GM19463 (cell line): ENCODE data around the gene ADAT3.
A peak's percentile ranks its signal among the peaks of the same experiment; 100 is the strongest.

Experiments
- ATAC-seq: cut with Tn5 transposase; IDR thresholded peaks from one replicate; pipeline ENCODE4 v1.9.1; 2021; ENCODE audit warnings: mild to moderate bottlenecking, moderate library complexity; ENCODE audit not compliant: unreplicated experiment

ADAT3 gene

DNA sequence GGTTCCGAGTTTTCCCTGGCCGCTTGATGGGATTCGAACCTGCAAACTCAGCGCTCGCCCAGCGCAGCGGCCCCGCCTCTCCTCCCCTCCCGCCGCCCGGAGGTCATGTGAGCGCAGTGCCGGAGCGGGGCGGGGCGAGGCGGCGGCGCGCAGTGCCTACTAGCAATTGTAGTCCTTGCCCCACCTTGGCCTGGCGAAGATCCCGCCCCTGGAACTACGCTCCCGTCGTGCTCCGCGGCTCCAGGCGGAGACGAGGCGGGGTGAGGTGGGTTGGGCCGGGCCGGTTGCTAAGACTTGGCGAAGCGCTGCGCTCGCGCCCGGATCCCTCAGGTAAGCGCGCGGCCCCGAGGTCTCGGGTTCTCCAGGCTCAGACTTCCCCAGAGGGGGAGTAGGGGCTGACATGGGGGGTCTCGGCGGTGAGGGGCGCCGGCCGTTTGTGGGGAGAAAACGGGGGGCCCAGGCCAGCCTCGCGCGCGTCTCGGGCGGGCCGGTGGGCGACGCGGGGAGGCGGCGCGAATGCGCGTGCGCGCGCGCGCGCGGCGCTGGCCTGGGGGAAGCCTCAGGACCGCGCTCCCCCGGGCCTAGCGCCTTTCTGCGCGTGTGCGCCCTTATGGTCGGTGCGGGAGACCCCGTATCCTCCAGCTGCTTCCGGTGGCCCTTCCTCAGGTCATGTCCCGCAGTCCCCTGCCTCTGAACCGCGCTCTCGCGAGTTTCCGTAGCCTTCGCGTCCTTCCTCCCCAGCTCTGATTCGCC is at the start of gene ADAT3, which contains the start of gene SCAMP4:
Gene ADAT3 (plus strand): TSS at position 290 of the 753 bp plus-strand sequence. CDS start 6,649 bp downstream, outside the sequence.
Gene SCAMP4 (plus strand): TSS at position 290 of the 753 bp plus-strand sequence. CDS start 9,621 bp downstream, outside the sequence.
- peak; percentile 85 for ATAC-seq

GRCh38 chr19:1855828-1856255 is 49.4 kb upstream of the ADAT3 start:
- no peak for ATAC-seq

DNA sequence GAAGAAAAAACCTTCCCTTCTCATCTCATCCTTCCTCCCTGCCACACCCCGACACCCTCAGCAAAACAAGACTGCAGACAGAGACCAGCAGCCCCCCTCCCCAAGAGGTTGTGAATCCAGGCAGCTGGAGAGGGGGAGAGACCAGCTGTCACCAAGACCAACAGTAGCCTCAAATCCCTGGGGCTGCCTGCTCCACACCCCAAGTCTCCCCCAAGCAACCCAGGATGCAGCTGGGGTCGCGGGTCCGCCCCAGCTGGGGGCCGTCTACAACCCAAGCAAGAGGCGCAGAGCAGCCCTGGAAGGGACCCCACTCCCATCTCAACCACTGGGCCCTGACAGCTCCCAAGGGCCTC is 48.9 kb upstream of the ADAT3 start:
- ATAC-seq = no peak

- no peak for ATAC-seq
Measured at GRCh38 chr19:1856698-1857603, 48.2 kb upstream of the ADAT3 start.

- no peak for ATAC-seq
Measured at GRCh38 chr19:1857648-1858326, 47.4 kb upstream of the ADAT3 start.

DNA sequence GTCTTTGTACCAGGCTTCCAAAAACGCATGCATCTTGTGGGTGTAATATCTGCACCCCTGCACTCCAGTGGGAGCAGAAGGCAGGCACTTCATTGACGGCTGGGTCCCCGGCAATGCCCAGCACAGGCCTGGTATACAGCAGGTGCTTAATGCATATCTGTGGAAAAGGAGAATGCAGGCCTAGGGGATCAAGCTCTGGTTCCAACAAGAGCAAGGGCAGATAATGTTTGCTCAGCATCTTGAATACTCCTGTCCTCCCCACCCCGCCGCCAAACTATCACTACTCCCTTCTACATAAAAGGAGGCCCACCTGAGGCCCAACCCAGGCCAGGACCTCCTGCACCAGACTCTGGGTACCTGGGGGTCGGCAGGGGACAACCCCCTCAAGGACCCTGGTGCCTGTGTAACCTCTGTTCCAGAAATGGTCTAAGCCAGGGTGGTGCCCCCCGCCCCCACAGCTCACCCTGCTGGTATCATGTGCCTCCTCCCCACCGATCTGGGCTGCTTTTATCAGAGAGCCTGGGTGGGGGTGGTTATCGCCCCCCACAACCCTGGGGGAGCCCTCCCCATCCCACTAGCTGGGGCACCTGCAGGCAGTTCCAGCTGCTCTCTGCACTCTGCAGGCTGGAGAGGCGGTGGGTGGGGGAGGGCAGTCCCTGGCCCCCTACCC is 46.7 kb upstream of the ADAT3 start:
- ATAC-seq = no peak

GRCh38 chr19:1859331-1859781 is 45.8 kb upstream of the ADAT3 start:
- ATAC-seq = no peak

- no peak for ATAC-seq
Measured at GRCh38 chr19:1860042-1860775, 45.0 kb upstream of the ADAT3 start.

DNA sequence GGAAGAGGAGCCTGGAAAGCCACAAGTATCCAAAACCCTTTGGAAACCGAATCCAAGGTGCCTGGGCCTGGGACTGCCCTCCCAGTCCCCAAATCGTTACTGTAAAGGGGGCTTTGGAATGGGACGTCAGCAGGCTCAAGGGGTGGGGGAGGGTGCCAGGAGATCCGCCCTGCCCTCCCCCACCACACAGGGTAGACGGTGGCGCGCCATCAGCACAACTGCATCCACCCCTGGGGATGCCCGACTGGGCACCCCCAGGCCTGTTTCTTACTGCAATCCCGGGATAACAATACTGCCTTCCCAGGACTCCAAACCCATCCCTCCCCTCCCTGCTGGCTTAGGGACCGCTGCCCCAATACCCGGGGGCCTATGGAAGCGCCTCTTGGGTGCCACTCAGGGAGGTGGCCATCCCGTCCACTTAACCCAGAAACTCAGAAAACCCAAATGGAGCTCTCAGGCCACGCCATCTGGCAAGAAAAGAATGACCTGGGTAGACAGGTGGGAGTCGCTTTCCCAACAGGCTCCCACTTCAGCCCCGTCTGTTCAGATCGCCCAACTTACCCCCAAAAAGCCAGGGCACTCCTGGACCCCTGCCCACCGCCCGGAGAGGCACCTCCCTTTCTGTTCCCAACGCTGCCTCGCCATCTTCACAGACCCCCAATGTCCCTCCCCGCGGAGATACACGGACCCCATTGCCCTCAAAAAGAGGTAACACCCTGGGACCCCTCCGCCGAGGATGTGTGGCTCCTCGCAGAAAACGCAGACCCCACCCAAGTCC is 44.2 kb upstream of the ADAT3 start:
- no peak for ATAC-seq

- no peak for ATAC-seq
Measured at GRCh38 chr19:1861599-1862031, 43.6 kb upstream of the ADAT3 start.

DNA sequence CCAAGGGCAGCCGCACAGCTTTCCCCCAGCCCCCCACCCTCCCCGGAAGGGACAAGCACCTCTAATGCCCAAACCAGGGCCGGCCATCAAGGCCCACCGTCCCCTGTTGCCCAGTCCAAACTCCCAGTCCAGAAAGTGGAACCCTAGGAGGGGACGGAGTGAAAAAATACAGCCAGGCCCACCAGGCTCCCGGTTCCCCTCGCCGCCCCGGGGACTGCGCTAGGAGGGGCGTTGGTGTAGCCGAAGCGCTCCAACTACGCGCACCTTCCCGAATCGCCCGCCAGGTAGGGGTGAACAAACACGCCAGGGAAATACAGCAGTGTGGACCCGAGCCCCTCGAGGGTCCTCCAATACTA is 43.2 kb upstream of the ADAT3 start:
- no peak for ATAC-seq

DNA sequence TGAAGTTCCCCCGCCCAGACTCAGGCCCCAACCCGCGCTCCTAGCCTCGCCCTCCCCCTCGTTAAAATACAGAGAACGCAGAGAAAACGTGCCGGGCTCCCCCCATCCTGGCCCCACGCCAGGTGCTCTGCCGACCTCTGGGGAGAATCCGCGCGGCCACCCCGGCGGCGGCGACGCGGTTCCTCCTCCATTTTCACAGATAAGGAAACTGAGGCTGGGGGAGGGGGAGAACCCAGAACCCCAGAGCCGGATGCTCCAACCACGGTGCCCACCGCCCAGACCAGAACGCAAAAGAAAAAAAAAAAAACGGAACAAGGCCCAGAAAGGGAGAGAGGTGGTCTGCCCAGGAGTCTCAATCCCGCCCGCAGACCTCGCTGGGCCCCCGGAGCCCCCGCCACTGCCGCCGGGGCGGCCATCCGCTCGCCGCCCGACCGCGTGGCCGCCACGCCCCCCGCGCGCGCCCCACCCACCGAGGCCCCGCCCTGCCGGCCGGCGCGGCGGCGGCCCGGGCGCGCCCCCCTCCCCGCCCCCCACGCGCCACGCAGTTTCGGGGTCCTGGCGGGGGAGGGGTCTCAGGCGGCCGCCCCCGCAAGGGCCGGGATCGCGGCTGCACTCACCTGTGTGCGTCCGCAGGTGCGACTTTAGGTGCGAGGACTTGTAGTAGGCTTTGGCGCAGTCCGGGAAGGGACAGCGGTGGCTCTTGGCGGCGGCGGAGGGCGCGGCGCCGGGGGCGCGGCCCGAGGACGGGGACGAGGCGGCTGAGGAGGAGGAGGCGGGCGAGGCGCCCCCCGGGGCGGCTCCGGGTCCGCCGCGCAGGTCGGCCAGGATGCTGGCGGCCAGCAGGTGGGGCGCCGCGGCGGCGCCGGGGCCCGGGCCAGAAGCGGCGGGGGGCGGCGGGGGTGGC is 42.5 kb upstream of the ADAT3 start:
- ATAC-seq = peak; percentile 3

GRCh38 chr19:1863328-1863637 is 41.9 kb upstream of the ADAT3 start, which contains the start of gene KLF16:
Gene KLF16, minus strand, starts transcription at chr19:1863579. Its CDS starts 82 bp downstream, at chr19:1863497.
- peak; percentile 1 for ATAC-seq

GRCh38 chr19:1863638-1864479 is 41.3 kb upstream of the ADAT3 start:
- peak; percentile 53 for ATAC-seq

DNA sequence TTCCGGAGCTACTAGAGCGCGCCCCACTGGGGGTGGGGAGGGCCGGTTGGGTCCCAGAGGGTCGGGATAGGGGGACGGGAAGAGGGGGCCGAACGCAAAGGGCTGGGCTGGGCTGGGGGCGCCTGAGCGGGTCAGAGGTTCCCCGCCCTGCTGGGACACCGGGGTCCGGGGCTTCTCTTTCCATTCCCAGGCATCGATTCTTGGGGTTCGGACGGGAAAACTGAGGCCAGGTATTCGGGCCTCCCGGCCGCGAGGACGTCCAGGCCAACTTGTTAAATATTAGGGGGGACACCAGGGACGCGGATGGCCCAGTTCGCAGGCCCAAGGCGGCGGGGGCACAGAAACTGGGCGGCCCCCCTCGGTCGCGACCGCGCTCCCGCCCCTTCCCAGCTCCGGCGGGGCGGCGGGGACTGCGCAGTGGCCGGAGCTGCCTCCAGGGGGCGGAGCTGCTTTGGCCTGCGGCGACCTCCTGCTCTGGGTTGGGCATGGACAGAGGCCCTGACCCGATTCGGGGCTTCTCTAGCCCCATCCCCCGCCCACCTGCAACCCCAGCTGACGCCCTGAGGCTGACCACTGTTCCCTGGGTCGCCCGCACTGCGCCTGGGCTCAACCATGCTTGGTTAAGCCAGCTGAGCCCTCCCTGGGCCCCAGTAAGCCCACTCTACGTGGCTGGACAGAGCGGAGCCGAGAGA is 40.6 kb upstream of the ADAT3 start:
- ATAC-seq = peak; percentile 29

DNA sequence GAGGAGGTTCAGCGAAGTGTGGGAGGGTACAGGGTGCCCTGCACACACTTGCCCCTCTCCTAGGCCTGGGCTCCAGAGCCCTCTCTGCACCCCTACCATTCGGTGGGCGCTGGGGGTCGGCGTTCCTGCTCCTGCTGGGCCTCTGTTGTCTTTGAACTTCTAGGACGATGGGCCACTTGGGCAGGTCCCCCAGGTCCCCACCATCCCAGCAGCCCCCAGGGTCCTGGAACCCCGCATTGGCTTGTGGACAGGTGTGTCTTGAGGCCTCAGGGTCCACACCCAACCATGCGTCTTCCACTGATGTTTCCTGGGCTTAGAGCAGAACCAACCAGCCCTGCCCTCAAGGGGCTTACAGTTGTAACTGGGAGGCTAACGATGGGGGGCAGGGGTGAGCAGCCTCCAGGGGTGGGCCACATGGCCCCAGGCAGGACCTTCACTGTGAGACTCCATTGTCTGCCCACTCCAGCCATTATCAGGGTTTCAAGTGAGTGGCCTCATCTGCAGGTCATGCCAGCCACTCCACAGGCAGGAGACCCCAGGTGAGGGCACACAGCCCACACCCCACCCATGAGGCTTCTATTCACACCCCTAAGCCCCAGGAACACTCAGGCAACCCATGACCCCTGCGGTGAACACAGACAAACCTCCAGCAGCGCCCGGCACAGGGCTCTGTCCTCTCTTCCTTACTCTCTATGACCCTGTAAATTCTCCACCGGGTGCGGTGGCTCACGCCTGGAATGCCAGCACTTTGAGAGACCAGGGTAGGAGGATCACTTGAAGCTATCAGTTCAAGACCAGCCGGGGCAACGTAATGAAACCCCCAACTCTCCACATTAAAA is 39.8 kb upstream of the ADAT3 start:
- no peak for ATAC-seq
